GM08714 (cell line): Measurements from ENCODE around the gene GATB.

ENCODE experiments used
- H3K4me3 ChIP-seq: fragments of 200-500 bp; sonication (Bioruptor generic); 2 replicates; pipeline ENCODE4 v1.5.1; 2014; ENCODE audit warnings: mild to moderate bottlenecking, low read length, inconsistent platforms
- ZNF274 ChIP-seq: IDR thresholded peaks from 2 replicates; pipeline ENCODE4 v1.6.1; 2012; ENCODE audit warnings: mild to moderate bottlenecking, low read depth, low read length

GATB gene

DNA sequence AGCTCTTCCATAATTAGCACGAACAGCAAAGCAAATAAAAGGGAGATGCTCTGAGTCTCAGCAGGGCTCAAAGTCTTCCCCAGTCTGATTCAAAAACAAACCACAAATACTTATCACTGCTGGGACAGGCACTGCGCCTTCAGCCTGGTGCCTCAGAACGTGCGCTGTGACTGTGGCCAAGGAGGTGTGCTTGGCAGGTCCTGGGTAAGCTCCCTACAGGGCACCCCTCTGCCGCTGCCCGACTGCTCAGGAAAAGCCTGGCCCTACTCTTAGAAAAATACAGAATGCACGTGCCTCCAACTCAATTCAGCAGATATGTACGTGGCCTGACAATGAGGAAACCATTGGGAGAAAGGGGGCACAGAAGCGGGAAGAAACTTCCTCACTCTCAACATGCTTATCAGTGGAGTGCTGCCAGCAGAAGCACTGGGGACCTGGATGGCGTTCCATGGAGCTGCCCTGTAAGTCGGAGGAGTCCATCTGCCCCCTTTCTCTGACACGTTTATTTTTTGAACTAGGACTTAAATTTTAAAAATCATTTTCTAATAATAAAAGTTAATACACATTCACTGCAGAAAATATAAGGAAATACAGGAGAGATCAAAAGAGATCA, 86.8 kb downstream of the GATB start:
- no peak for TF ChIP-seq ZNF274
- H3K4me3 ChIP-seq, result no peak overlapping the region

GRCh38 chr4:151672996-151673395, 87.8 kb downstream of the GATB start:
- TF ChIP-seq ZNF274, result no peak
- no peak overlapping the region for H3K4me3 ChIP-seq

GRCh38 chr4:151671541-151672059, 89.2 kb downstream of the GATB start:
- TF ChIP-seq ZNF274, result no peak
- no peak overlapping the region for H3K4me3 ChIP-seq

- no peak for TF ChIP-seq ZNF274
- H3K4me3 ChIP-seq, result no peak overlapping the region
Measured at GRCh38 chr4:151670843-151671242, 90.0 kb downstream of the GATB start.

GRCh38 chr4:151669990-151670389, 90.8 kb downstream of the GATB start:
- TF ChIP-seq ZNF274, result no peak
- H3K4me3 ChIP-seq, result no peak overlapping the region

- no peak overlapping the region for H3K4me3 ChIP-seq
- no peak for TF ChIP-seq ZNF274
Measured at GRCh38 chr4:151668689-151669402, 92.0 kb downstream of the GATB start.

DNA sequence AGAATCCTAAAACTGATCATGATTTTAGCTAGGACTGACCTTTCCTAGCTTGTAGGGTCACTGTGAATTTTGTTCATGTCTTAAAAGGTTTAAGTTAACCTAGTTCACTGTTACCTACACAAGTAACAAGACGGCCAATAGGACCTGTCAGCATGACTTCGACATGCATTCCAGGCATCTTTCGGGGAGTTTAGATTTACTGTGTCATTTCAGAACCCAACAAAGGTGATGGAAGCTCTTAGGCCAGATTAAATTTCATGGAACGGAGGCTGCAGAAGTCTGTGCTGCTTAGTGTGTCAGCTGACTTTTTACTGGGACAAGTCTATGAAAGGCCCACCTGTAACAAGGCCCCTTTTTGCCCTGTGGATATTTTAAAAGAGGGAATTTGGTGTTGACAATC, 93.1 kb downstream of the GATB start:
- H3K4me3 ChIP-seq, result no peak overlapping the region
- no peak for TF ChIP-seq ZNF274

- H3K4me3 ChIP-seq, result no peak overlapping the region
- no peak for TF ChIP-seq ZNF274
Measured at GRCh38 chr4:151667048-151667447, 93.8 kb downstream of the GATB start.

GRCh38 chr4:151666501-151666900, 94.3 kb downstream of the GATB start:
- TF ChIP-seq ZNF274, result no peak
- H3K4me3 ChIP-seq, result no peak overlapping the region

- H3K4me3 ChIP-seq, result no peak overlapping the region
- TF ChIP-seq ZNF274, result no peak
Measured at GRCh38 chr4:151665785-151666127, 95.1 kb downstream of the GATB start.

GRCh38 chr4:151665022-151665784, 95.6 kb downstream of the GATB start:
- TF ChIP-seq ZNF274, result no peak
- H3K4me3 ChIP-seq, result no peak overlapping the region

GRCh38 chr4:151664289-151664688, 96.5 kb downstream of the GATB start:
- no peak for TF ChIP-seq ZNF274
- H3K4me3 ChIP-seq, result no peak overlapping the region

GRCh38 chr4:151663109-151663508, 97.7 kb downstream of the GATB start:
- no peak for TF ChIP-seq ZNF274
- no peak overlapping the region for H3K4me3 ChIP-seq

GRCh38 chr4:151661873-151662272, 98.9 kb downstream of the GATB start:
- no peak for TF ChIP-seq ZNF274
- no peak overlapping the region for H3K4me3 ChIP-seq

- no peak overlapping the region for H3K4me3 ChIP-seq
- no peak for TF ChIP-seq ZNF274
Measured at GRCh38 chr4:151660676-151661075, 100.1 kb downstream of the GATB start.
